HG03175 (cell line): ENCODE measurements around the gene CUL2.

ENCODE experiments used
- ATAC-seq: cut with Tn5 transposase; IDR thresholded peaks from one replicate; pipeline ENCODE4 v1.9.1; 2021; ENCODE audit warnings: mild to moderate bottlenecking, moderate library complexity; ENCODE audit not compliant: unreplicated experiment

CUL2 gene

GRCh38 chr10:35090162-35090954 is at the start of gene CUL2:
TSS of gene CUL2 (minus strand) at chr10:35090341. CDS start at chr10:35071317, 19,024 bp downstream.
- ATAC-seq: peak; percentile 97

GRCh38 chr10:35136263-35136815 is 46.2 kb upstream of the CUL2 start:
- peak; percentile 64 for ATAC-seq

GRCh38 chr10:35135861-35136260 is 45.7 kb upstream of the CUL2 start:
- no peak for ATAC-seq

GRCh38 chr10:35133586-35133985 is 43.4 kb upstream of the CUL2 start:
- ATAC-seq: no peak

- ATAC-seq: no peak
These were observed 42.6 kb upstream of the CUL2 start for GRCh38 chr10:35132727-35133126.

- no peak for ATAC-seq
These were observed 40.5 kb upstream of the CUL2 start for GRCh38 chr10:35130663-35131062.

- ATAC-seq: no peak
These were observed 39.1 kb upstream of the CUL2 start for GRCh38 chr10:35129185-35129674.

- ATAC-seq: no peak
These were observed 37.2 kb upstream of the CUL2 start for GRCh38 chr10:35127289-35127891.

- peak; percentile 77 for ATAC-seq
These were observed 36.6 kb upstream of the CUL2 start, which contains the start of gene CREM for GRCh38 chr10:35126530-35127288. TSS of gene CREM (plus strand) at chr10:35126846. CDS start at chr10:35137836, 10,990 bp downstream.

- ATAC-seq: peak; percentile 1
These were observed 36.0 kb upstream of the CUL2 start for GRCh38 chr10:35126062-35126529.

- no peak for ATAC-seq
These were observed 34.4 kb upstream of the CUL2 start for GRCh38 chr10:35124540-35124939.

- no peak for ATAC-seq
These were observed 29.2 kb upstream of the CUL2 start for GRCh38 chr10:35119378-35119777.

GRCh38 chr10:35112571-35112970 is 22.4 kb upstream of the CUL2 start:
- no peak for ATAC-seq

GRCh38 chr10:35103882-35104281 is 13.7 kb upstream of the CUL2 start:
- ATAC-seq: no peak

- no peak for ATAC-seq
These were observed 7.4 kb upstream of the CUL2 start for GRCh38 chr10:35097510-35097909.

- no peak for ATAC-seq
These were observed 6.2 kb upstream of the CUL2 start for GRCh38 chr10:35096312-35096711.

GRCh38 chr10:35092851-35093250 is 2.7 kb upstream of the CUL2 start:
- ATAC-seq: no peak

GRCh38 chr10:35091994-35092790 is 2.1 kb upstream of the CUL2 start:
- ATAC-seq: no peak

- ATAC-seq: peak; percentile 41
These were observed 455 bp downstream of the CUL2 start for GRCh38 chr10:35089611-35090161.

GRCh38 chr10:35083242-35083641 is 6.9 kb downstream of the CUL2 start:
- no peak for ATAC-seq
